Muscle of arm (tissue), 14 donors: ENCODE results near the gene IQGAP2. TPM values are rescaled to one million over a fixed set of nuclear protein-coding genes. Genes with fewer than 3 reads are reported as not detected.
"Not testable (repeated sequence)": the region's sequence is repeated elsewhere in the genome, so short reads cannot be mapped to it uniquely, and the experiment has no call there.

ENCODE experiments used
- DNase-seq: peaks from one replicate; pipeline ENCODE4 v3.0.0-alpha.2; 2013
- long read RNA-seq, 11 donors: transcript quantifications; one replicate each; lab custom pipeline, GENCODE V29; 2026
- polyA plus RNA-seq, 12 donors: library from polyadenylated mRNA; unstranded; fragments of 120-200 nt; gene quantifications; one replicate each; pipeline ENCODE4 v1.2.1, GENCODE V29; 2013; ENCODE audit not compliant: insufficient read length in 12 of 12

IQGAP2 gene
- 10 to 100 TPM in 7 of 12 donors, 1 to 10 TPM in 4, not detected in 1; 7.7 to 38.7 (median 13.0) TPM for polyA plus RNA-seq
- long read RNA-seq, donor 1, partial matches to known transcripts: 13 of 13 reads
- long read RNA-seq, donor 1, other reads (novel, unspliced or antisense): 0 of 13 reads
- long read RNA-seq, donor 2: 0 reads
- long read RNA-seq, donor 3: 0 reads
- long read RNA-seq, donor 4: 0 reads
- long read RNA-seq, donor 5, partial matches to known transcripts: 6 of 6 reads
- long read RNA-seq, donor 5, other reads (novel, unspliced or antisense): 0 of 6 reads
- long read RNA-seq, donor 6: 0 reads
- long read RNA-seq, donor 7: 0 reads
- long read RNA-seq, donor 8, partial matches to known transcripts: 6 of 6 reads
- long read RNA-seq, donor 8, other reads (novel, unspliced or antisense): 0 of 6 reads
- long read RNA-seq, donor 9: 0 reads
- long read RNA-seq, donor 10: 0 reads
- long read RNA-seq, donor 11: 0 reads

GRCh38 chr5:76402886-76403765 lies at the start of gene IQGAP2:
TSS of gene IQGAP2 (plus strand) at chr5:76403285. CDS start at chr5:76403546, 261 bp downstream.
- DNase-seq: peak; percentile 85

GRCh38 chr5:76356887-76357286 lies 46.2 kb upstream of the IQGAP2 start:
- no peak for DNase-seq

GRCh38 chr5:76363352-76364225 lies 39.5 kb upstream of the IQGAP2 start:
- no peak for DNase-seq

GRCh38 chr5:76364226-76364589 lies 38.9 kb upstream of the IQGAP2 start:
- DNase-seq: peak; percentile 26

GRCh38 chr5:76365561-76365960 lies 37.5 kb upstream of the IQGAP2 start:
- no peak for DNase-seq

GRCh38 chr5:76366596-76366995 lies 36.5 kb upstream of the IQGAP2 start:
- no peak for DNase-seq

- no peak for DNase-seq
Observed at GRCh38 chr5:76367623-76368371, 35.3 kb upstream of the IQGAP2 start.

- no peak for DNase-seq
Observed at GRCh38 chr5:76368941-76369340, 34.1 kb upstream of the IQGAP2 start.

GRCh38 chr5:76369668-76370067 lies 33.4 kb upstream of the IQGAP2 start:
- DNase-seq: not testable (repeated sequence)

- DNase-seq: no peak
Observed at GRCh38 chr5:76371960-76372322, 31.1 kb upstream of the IQGAP2 start.

GRCh38 chr5:76372323-76373054 lies 30.6 kb upstream of the IQGAP2 start:
- no peak for DNase-seq

- no peak for DNase-seq
Observed at GRCh38 chr5:76376148-76376865, 26.8 kb upstream of the IQGAP2 start.

GRCh38 chr5:76376866-76377230 lies 26.2 kb upstream of the IQGAP2 start:
- no peak for DNase-seq

- DNase-seq: no peak
Observed at GRCh38 chr5:76378355-76378754, 24.7 kb upstream of the IQGAP2 start.

- DNase-seq: no peak
Observed at GRCh38 chr5:76379316-76379715, 23.8 kb upstream of the IQGAP2 start.

GRCh38 chr5:76379855-76380254 lies 23.2 kb upstream of the IQGAP2 start:
- no peak for DNase-seq

- DNase-seq: no peak
Observed at GRCh38 chr5:76380346-76381066, 22.6 kb upstream of the IQGAP2 start.

GRCh38 chr5:76383126-76383832 lies 19.8 kb upstream of the IQGAP2 start:
- DNase-seq: no peak
